Stimulated activated CD4-positive, alpha-beta T cell treated with anti-CD3 and anti-CD28 coated beads, TNF-alpha, amount 100 ng/mL, for 1 hour (primary cell): Measurements from ENCODE around the gene ACAP2.

Experiments used
- DNase-seq, 3 donors: peaks; one replicate each; pipeline ENCODE4 v3.0.0-alpha.2; 2020; ENCODE audit warnings: low read depth in 3 of 3, low spot score in 1 of 3

The ACAP2 gene

GRCh38 chr3:195261925-195262324 lies 180.9 kb downstream of the ACAP2 start:
- no peak for DNase-seq

DNA sequence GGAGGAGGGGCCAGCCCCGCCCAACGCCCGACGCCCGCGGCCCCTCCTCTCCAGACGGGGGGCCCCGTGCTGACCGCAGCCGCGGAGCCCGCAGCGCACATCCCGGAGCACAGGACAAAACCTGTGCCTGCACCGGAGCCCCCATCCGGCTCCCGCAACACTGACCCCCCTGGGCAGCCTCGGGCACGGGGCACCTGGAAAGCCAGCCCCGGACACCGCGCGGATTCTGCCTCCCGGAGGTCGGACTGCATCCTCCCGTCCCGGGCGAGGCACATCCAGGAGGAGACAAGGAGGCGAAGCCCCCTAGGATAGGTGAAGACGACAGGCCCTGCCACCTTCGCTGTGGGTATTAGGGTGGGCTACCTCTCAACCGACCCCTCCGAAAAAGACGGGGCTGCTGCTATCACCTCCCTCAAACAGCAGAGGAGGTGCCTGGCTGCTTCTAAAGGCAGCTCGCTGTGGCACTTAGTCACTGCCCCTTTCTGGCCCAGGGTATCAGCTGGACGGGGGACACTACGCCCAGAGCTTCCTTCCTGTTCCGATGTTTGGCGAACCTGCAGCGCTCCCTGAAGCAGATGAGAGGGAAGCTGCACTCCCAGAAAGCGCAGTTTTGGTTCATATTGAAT lies 182.4 kb downstream of the ACAP2 start:
- no peak for DNase-seq

DNA sequence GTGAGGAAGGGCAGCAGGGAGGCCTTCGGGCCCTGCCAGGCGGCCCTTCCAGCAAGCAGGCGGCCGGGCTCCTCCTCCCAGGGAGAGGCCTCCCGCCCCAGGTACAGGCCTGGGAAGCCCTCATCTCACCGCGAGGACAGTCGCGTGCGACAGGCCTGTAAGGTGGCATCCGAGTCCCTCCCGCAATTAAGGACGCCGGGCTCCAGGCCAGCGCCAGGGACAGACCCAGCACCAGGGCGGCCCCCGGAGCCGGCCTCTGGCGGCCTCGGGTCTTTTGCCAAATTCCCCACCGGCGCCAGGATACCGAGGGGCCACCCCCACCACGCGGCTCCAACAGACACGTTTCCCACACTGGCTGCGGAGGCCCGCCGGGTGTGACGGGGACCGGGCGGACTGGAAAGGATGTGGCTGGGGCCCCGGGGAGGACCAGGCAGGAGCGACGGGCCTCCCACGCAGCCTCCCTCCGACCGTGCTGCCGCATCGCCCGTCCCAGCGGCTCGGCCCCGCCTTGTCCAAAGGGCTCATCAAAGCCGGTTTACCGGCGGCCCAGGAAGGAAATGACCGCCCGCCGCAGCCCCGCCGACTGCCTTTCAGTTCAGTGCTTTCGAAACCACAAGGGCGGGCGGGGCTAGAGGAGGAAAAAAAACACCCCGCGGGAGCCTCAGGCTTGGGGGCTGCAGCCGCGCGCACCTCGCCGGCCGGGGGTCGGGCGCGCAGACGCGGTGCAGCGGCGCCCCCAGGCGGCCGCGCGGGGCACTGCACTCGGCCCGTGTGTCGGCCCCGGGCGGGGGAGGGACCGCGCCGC lies 183.1 kb downstream of the ACAP2 start:
- peak; percentile 59 to 80 (median 73) for DNase-seq

- DNase-seq, result no peak
Observed at GRCh38 chr3:195259154-195259474, 183.7 kb downstream of the ACAP2 start.

- no peak for DNase-seq
Observed at GRCh38 chr3:195258449-195259153, 184.2 kb downstream of the ACAP2 start.

GRCh38 chr3:195257454-195258448 lies 185.1 kb downstream of the ACAP2 start:
- no peak for DNase-seq

DNA sequence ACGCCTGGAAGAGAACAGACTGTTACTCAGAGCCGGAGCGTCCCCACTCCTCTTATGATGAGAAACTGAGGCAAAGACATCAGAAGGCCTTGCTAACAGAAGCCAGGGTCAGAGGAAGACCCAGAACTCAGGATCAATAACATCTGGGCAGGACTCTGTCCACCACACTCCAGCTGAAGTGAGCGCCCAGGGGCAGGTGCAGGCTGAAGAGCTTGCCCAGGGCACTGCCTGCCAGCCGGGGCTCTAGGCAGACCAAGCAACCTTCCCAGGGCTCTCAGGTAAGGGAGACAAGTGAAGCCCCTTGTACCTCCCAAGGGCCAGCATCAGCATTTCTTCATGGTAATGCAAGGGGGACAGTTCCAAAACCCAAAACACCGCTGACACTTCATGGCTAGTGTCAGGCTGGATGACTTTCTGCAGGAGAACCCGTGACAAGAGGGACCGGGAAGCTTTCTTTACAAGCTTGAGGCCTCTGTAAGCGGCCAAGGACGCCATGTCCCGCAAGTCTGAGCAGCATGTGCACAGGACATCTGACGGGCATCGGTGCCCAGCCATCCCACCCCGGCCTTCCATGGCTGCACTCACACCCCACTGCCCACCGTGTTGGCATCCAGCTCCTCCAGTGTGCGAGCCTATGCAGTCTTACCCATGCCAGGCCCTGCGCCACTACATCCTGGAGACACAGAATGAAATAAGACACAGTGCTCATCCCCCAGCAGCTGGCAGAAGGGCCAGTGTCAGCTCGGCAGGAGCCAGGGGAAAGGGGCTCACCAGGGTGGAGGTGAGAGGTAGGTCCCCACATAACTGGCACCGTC lies 186.0 kb downstream of the ACAP2 start:
- no peak for DNase-seq

GRCh38 chr3:195255571-195256501 lies 187.0 kb downstream of the ACAP2 start:
- no peak for DNase-seq

DNA sequence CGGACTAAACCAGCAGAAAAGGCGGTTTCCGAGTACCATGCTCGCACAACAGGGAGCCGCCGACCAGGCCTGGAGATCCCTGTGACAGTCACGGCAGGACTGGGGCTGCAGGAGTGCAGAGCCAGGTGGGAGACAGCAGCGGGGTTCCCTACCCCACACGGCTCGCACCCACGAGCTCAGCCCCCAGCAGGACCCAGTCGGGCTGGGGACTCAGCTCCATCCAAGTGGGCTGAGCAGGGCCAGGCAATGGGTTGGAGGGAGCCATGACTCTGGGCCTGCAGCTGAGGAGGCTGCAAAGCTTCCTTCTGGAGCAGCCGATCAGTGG lies 187.7 kb downstream of the ACAP2 start:
- no peak for DNase-seq

- DNase-seq, result no peak
Observed at GRCh38 chr3:195254454-195255175, 188.2 kb downstream of the ACAP2 start.

DNA sequence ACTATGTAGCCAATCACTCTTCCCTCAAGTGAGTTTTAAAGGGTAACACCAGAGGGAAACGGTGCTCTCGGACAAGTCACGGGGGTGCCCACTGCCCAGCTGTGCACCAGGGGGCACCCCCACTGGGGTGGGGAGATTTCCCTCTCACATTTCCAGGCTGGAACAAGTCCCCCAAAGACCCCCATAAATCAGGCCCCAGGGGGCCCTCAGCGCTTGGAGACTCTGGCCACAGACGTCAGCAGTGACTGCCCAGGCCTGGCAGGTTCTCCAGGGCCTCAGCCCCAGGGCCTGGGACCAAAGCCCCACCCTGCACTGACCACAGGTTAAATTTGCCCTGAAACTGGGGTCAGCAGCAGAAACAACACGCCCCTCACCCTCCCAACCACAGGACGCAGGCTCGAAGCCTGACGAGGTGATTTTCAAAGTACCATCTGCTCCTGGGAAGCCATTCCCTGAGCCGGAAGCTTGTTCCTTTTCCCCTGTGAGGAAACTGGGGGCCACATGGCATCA lies 188.8 kb downstream of the ACAP2 start:
- DNase-seq, result no peak

DNA sequence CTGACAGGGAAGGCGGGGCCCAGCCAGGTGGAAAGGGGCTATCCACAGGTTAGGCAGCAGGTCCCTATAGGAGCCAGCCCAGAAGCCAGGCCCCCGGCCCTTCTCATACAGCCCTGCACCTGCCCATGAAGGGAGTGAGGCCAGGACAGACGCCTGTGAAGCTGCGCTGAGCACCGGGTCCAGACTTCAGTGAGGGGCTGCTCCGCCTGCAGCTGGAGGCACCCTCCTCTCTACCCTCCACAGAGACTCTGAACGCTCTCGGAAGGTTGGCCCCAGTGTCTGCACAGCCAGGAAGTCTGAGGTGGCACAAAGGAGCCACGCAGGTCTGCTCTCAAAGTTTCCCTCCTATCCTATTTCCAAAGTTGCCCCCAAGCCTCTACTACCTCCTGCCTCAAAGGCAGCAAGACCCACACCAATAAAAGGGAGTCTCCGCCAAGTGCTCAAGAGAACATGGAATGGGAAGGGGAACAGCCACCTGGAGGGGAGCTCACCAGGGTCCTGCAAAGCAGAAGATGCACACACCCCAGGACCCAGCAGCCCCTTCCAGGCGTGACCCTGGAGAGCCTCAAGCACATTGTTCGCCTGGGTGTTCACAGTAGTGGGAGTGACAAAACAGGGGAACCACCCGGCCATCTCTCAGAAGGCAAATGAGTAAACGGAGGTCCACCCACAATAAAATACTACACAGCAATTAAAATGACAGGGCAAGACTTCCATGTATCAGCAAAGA lies 191.3 kb downstream of the ACAP2 start:
- DNase-seq, result no peak

DNA sequence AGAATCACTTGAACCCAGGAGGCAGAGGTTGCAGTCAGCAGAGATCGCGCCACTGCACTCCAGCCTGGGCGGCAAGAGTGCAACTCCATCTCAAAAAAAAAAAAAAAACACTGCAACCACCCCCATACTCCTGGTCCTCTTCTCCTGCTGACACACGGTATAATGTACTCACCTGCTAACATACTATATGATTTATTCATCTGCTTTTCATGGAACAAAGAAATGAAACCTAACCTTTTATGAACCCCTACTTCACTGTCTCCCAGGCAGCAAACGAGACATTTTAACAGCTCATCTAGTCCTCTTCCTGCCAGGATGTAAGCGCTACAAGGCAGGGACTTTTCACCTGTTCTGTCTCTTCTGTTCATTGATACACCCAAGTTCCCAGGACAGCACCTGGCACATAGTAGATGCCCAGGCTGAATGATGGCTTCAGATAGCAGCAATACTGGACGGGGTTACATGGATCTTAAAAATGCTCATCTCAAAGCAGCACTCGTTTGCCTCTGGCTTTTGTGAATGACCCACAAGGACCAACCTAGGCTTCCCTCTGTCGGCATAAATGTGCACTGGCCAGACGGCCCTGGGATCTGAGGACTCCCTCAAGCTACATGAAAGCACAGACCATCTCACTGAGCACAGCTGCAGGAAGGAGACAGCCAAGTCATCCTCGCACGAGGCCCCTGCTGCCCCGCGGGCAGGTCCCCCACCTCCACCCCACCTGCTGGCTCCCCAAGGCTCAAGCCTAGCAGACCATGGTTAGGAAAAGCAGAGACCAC lies 192.2 kb downstream of the ACAP2 start:
- DNase-seq, result no peak

- DNase-seq, result no peak
Observed at GRCh38 chr3:195249858-195250464, 192.9 kb downstream of the ACAP2 start.

DNA sequence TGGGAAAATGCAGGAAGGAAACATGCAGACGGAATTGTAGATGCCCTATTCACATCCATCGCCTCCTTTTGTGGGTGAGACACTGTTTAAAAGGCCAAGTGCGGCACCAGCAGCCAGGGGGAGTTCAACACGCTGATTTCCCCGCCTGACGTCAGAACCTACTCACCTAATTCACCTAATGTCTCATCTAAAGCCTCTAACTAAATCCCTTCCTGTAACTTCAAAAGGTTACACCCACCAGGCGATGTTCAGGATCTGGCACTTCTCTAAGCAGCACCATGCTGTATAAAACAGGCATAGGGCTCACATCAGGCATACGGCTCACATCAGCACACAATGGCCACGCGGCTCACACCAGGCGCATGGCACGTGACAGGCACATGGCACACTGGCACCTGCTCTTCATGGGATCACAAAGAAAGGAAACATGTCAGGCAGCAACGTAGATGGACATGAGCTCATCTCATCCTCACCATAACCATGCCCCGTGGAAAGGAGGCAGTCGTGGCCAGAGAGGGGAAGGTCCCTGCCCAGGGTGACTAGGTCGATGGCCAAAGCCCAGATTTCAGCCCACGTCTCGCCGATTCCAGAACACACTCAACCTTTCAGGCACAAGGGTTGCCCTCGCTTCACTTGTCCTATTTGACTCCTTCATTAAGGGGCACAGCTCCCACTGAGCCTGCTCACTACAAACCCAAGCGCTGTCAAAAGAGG lies 193.6 kb downstream of the ACAP2 start:
- DNase-seq, result no peak

DNA sequence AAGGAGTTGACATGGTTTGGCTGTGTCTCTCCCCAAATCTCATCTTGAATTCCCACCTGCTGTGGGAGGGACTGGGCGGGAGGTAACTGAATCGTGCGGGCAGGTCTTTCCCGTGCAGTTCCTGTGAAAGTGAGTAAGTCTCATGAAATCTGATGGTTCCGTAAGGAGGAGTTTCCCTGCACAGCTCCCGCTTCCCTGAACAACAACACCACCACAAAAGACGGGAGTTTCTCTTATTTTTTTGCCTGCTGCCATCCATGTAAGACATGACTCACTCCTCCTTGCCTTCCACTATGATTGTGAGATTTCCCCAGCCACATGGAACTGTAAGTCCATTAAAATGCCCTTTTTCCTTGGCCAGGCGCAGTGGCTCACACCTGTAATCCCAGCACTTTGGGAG lies 194.5 kb downstream of the ACAP2 start:
- DNase-seq, result no peak
